ENCODE results near the gene CRK.

- TF ChIP-seq CTCF (IDR thresholded peaks at IDR 0.05) (no peak), EP300 (IDR thresholded peaks at IDR 0.05) (peak in 1 of 2 donors; percentile 58)
Observed at GRCh38 chr17:1491443-1492248, 35.6 kb upstream of the CRK start.

Data from tibial nerve (tissue), 4 donors.